Superior temporal gyrus (tissue), 1 donor: Measurements from ENCODE around the gene TIGD4.

Experiments
- DNase-seq: peaks from one replicate; pipeline ENCODE4 v3.0.0-alpha.2; 2016; ENCODE audit errors: extremely low spot score

Gene TIGD4

DNA sequence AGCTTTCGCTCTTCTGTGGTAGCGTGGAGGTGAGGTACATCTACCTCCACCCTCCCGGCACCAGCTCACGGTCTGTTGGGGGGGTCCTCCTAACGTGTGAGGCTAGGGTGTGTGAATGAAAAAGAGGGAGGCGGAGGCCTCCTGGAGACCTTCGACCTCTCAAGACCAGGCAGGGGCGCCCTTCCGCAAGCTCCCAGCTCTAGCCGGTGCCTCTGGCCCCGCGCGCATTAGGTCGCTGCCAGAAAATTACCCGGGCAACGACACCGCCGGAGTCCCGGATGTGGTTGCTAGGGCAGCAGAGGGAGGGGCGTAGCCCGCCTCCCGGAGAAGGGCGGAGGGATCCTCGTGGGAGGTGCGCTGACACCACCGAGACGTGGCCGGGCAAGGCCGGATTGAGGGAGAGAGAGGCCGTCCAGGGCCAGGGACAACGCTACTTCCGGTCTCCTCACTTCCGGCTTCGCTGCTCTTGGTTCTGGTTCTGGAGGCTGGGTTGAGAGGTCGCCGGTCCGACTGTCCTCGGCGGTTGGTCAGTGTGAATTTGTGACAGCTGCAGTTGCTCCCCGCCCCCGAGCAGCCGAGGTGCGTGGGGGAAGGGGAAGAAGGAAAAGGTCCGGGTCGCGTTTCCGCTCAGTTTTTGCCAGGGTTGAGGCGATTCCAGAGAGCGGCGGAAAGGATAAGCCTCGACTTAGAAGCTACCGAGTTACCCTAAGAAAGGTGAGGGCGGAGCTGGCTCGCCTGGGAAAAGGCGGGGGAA is at the start of gene TIGD4, which contains the start of gene ARFIP1:
TIGD4 (minus strand) TSS at position 218 of the 754 bp plus-strand sequence. CDS start 8,726 bp downstream, outside the sequence.
ARFIP1 (plus strand) TSS at position 442 of the 754 bp plus-strand sequence. CDS start 49,680 bp downstream, outside the sequence.
- DNase-seq = peak; percentile 99

DNA sequence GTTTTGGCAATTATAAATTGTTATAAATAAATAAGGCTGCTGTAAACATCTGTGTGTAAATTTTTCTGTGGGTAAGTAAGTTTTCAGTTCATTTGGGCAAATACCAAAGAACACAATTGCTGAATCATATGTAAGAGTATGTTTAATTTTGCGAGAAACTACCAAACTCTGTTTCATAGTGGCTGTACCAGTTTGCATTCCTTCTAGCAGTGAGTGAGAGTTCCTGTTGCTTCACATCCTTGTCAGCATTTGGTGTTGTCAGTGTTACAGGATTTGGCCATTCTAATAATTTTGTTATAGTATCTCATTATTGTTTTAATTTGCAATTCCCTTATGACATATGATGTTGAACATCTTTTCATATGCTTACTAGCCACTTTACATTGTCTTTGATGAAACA is 48.6 kb upstream of the TIGD4 start:
- DNase-seq = no peak

DNA sequence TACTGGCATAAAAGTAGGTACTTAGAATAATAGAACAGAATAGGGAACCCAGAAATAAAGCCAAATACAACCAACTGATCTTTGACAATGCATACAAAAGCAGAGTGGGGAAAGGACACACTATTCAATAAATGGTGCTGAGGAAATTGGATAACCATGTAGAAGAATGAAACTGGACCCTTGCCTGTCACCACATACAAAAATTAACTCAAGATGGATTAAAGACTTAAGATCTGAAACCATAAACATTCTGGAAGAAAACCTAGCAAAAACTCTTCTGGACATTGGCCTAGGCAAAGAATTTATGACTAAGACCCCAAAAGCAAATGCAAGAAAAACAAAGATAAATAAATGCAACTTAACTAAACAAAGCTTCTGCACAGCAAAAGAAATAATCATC is 45.8 kb upstream of the TIGD4 start:
- DNase-seq = no peak

DNA sequence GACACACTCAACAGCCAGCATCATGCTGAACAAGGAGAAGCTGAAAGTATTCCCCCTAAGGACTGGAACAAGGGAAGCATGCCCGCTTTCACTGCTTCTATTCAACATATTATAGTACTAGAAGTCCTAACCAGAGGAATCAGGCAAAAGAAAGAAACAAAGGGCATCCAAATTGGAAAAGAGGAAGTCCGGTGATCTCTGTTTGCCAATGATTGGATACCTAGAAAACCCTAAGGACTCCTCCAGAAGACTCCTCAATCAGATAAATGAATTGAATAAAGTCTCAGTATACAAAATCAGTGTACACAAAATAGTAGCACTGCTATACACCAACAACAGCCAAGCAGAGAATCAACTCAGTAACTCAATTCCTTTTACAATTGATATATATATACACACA is 45.0 kb upstream of the TIGD4 start:
- DNase-seq = no peak

DNA sequence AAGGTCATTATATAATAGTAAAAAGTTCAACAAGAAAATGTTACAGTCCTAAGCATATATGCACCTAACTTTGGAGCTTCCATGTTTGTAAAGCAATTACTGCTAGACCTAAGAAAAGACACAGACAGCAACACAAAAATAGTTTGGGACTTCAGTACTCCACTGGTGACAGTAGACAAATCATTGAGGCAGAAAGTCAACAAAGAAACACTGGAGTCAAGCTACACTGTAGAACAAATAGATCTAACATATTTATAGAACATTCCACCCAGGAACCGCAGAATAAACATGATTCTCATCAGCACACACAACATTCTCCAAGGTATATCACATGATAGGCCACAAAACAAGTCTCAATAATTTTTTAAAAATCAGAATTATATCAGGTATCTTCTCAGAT is 42.8 kb upstream of the TIGD4 start:
- no peak for DNase-seq

DNA sequence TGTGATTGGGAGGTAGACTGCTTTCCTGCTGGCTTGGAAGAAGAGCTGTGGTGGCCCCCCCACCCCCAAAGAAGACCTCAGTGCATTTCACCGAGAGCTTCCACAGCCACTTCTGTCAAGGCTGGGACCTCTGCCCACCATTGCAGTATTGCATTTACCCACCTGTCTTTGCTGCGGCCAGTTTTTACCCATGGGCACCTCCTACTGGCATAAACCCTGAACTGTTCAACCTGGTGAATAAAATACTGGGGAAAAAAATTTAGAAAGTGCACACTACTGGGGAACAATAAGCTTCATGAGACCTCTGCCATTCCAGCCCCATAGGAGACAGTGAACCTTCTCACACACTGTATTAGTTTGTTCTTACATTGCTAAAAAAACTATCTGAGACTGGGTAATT is 40.5 kb upstream of the TIGD4 start:
- no peak for DNase-seq

DNA sequence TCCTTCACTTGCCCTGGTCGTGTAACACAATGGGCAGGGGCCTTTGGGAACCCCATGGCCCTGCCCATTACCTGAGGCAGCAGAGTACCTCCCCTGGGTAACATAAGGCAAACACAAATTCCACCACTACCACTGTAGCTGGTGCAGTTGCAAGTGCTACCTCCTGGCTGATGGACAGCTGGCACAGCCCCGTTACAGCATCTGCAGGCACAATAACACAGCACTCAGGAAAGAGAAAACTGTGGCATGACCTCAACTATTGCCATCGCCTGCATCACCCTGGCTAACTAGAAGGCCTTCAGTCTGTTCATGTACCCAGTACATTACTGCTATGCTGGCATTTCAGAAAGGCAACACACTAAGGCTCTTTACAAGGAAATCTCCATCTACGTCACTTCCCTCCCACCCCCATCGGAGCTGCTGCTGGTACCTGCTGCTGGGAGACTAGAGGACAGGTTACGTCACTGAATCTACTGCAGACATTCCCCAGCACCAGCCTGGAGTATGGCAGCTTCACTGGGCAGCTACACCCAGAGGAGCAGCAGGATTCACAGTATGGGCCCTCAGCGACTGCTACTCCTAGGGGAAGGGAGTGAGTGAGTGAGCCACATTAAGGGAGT is 39.6 kb upstream of the TIGD4 start:
- DNase-seq = no peak

DNA sequence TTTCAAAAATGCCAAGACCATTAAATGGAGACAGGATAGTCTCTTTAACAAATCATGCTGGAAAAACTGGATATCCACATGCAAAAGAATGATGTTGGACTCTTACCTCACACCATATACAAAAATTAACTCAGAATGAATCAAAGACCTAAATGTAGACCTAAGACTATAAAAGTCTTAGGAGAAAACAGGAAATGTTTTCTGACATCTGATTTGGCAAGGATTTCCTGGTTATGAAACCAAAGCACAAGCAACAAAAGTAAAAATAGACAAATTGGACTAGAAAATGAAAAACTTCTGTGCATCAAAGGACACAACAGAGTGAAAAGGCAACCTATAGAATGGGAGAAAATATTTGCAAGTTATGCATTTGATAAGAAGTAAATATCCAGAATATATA is 37.8 kb upstream of the TIGD4 start:
- no peak for DNase-seq

DNA sequence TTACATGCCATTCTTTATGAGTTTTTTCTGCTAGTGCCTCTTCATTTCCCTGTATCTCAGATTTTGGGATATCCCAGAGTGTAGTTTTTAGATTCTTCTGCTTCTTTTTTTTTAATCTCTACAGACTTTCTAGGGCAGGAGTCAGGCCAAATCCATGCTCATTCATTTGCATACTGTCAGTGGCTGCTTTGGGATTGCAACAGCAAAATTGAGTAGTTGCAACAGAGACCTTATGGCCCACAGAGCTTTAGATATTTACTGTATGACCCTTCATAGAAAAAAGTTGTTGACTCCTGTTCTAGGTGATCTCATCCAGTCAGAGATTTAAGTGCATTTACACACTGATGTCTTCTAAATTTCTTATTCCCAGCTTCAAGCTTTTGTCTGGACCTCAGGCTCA is 35.5 kb upstream of the TIGD4 start:
- DNase-seq = no peak

DNA sequence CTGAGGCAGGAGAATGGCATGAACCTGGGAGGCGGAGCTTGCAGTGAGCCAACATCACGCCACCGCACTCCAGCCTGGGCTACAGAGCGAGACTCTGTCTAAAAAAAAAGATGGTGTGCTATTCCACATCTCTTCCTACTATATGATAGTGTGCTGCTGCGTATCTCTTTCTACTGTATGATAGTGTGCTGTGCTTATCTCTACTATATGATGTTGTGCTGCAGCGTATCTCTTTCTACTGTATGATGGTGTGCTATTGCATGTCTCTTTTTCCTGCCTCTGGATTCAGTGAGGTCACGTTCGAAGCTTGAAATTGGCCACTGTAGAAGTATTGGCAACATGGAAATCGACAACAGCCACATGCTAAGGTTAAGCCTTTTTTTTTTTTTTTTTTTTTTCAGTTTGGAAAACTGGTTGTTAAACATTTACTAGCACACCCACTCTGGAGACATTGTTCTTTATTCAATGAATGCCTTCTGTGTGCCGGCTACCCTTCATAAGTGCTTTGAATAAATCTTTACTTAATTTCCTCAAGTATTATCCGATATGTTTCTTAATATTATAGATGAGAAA is 31.3 kb upstream of the TIGD4 start:
- DNase-seq = no peak

DNA sequence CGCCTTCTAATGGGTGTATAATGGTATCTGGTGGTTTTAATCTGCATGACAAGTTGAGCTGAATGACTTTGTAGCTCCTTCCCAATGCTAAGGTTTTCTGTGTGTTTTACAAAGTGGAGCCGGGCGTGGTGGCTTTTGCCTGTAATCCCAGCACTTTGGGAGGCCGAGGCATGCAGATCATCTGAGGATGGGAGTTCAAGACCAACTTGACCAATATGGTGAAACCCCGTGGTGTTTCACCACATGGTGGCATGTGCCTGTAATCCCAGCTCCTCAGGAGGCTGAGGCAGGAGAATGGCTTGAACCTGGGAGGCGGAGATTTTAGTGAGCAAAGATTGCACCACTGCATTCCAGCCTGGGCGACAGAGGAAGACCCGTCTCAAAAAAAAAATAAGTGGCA is 29.1 kb upstream of the TIGD4 start:
- DNase-seq = no peak

DNA sequence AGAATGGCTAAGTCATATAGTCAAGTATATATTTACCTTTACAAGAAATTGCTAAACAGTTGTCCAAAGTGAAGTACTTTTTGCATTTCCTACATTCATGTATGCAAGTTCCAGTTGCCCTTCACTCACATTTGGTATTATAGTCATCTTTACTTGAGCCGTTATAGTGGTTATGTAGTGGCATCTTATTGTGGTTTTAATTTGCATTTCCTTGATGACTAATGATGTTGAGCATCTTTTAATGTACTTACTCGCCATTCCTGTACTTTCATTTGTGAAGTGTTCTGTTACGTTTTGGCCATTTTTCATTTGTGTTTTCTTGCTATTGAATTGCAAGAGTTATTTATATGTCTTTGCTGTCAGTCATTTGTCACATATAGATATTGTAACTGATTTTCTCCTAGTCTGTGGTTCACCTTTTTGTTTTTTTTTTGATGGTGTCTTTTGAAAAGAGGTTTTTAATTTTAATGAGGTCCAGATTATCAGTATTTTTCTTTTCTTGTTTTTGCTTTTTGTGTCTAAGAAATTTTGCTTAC is 27.8 kb upstream of the TIGD4 start:
- DNase-seq = no peak

DNA sequence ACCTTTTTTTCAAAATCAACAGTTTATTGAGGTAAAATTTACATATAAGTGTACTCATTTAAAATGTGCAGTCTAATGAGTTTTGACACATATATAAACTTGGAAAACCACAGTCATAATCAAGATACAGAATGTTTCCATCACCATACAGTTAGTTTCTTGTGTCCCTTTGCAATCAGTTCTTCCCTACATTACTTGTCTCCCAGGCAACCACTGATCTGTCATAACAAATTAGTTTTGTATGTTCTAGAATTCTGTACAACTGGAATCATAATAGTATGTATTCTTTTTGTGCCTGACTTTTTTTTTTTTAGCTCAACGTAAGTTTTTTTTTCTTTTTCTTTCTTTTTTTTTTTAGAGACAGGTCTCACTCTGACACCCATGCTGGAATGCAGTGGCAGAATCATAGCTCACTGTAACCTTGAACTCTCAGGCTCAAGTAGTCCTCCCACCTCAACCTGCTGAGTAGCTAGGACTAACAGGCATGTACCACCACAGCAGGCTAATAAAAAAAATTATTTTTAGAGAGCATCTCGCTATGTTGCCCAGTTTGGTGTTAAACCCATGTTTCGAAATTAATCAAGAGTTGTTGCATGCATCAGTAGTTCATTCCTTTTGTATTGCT is 27.1 kb upstream of the TIGD4 start:
- peak; percentile 20 for DNase-seq

DNA sequence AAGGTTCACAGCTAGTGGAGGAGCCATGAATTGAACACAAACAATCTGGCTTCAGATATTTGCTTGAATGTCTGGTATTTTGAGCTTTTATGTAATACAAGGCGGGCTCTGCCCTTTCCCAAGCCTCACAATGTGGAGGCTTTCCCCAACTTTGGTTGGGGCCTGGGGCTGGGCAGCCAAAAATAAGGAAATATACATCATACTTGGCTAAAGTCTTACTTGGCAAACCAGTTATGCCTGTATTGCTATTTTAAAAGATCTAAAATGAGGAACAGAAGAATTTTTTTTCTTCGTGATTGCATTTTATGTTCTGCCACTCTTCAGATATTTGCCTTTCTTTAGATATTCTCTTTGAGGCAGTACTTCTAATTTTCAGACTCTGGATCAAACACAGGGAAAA is 26.3 kb upstream of the TIGD4 start:
- DNase-seq = peak; percentile 28

DNA sequence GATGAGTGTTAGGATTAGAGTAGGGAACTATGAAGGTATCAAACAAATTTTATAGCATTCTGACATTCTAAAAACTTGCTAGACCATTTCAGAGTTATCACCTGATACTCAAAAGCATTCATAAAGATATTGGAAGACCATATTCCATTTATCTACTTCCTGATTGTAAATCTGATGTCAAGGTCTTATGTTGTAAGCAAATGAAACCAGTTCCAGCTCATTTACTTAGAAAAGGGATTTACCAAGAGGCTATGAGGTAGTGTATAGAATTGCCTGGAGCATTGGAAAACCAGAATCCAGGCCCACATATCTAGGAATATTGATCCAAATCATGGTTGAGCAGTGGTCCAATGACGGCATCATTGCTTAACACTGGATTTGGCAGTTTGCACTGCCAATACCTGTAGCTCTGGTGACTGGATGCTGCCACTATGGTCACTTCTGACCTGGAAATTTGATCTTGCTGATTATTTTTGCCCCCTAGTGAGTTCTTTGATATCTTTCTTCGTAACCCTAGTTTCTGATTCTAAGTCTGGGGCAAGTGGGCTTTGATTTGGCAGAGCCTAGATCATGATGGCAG is 25.6 kb upstream of the TIGD4 start:
- DNase-seq = peak; percentile 10

DNA sequence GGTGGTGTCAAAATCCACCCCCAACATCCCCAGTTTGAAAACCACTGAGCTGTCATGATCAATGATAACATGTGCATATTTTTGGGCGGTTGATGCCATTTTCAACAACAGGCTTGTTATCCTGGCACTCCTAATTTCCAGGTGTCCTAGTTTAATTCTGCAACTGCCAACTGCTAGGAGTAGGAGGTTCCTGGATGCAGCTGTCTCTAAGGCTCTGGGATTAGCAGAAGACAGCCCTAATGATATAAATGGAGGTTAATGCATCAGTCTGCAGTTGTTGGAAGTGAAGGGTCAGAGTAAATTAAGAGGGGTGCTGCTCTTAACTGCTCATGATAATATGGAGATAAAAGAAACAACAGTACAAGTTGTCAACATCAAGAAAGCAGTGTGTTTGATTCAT is 24.0 kb upstream of the TIGD4 start:
- DNase-seq = no peak

DNA sequence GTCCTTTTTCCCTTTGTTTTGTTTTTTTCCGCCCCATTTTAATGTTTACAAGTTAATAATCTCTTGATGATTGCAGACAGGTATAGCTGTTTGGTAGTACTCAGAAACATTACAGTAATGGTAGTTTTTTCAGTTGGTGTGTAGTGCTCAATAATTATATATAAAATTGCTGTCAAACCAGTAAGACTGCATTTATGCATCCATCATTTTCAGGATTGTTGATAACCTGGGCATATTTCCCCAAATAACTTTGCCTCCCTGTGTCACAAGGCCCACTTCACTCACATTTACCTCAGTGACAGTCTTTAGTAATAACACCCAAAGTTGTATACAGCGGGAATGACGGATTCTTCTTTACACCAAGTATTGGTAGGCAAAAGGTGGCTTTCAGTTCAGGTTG is 16.4 kb upstream of the TIGD4 start:
- no peak for DNase-seq

DNA sequence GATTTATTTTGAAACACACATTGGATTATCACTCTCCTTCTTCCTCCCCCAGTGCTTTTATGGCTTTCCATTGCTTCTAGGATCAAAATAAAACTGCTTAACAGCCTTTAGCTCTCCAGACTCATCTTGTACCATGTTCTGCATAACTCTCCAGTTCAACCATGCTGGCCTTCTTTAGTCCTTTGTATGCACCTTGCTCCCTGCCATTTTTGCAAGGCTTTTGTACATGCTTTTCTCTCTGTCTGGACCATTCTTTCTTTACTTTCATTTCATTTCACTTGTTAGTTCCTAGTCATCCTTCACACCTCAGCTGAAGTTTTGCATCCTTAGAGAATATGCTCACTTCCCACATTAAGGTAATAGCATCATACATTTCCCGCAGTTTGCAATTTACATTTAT is 7.1 kb upstream of the TIGD4 start:
- no peak for DNase-seq

DNA sequence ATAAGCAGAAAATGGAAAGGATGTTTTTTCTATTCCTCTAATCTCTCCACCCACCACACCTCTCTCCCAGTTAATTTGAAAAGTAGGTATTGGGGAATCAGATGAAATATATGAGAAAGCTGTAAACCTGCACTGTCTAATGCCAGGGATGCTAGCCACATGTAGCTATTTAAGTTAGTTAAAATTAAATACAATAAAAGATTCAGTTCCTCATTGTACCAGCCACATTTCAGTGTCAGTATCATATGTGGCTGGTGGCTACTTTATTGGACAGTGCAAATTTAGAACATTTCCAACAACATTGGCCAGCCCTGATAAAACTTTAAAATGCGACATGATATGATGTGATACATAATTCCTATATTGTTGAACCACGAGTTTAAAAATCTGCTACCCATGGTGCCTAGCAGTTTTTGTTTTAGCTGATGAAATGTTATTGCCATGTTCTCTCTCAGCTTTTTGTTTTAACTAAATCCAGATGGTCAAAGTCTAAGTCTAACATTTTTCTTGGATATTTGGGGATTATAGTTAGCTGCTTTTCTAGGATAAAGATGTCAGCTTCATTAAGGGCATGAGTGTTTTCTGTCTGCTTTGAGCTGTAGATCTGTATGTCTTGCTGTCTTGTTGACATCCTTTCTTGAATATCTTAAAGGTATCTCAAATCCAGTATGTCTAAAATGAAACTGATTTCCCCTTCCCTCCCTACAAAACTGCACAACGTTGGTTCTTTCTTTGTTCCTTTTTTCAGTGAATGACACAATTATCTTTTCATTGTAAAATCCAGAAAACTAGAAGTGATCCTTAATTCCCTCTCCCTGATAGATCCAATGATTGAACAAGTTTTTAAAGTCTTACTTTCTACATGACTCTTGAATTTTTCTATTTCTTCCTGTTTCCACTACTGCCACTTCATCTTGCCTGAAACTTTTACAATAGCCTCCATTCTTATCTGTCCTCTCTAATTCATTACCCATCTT is 6.4 kb upstream of the TIGD4 start:
- no peak for DNase-seq

DNA sequence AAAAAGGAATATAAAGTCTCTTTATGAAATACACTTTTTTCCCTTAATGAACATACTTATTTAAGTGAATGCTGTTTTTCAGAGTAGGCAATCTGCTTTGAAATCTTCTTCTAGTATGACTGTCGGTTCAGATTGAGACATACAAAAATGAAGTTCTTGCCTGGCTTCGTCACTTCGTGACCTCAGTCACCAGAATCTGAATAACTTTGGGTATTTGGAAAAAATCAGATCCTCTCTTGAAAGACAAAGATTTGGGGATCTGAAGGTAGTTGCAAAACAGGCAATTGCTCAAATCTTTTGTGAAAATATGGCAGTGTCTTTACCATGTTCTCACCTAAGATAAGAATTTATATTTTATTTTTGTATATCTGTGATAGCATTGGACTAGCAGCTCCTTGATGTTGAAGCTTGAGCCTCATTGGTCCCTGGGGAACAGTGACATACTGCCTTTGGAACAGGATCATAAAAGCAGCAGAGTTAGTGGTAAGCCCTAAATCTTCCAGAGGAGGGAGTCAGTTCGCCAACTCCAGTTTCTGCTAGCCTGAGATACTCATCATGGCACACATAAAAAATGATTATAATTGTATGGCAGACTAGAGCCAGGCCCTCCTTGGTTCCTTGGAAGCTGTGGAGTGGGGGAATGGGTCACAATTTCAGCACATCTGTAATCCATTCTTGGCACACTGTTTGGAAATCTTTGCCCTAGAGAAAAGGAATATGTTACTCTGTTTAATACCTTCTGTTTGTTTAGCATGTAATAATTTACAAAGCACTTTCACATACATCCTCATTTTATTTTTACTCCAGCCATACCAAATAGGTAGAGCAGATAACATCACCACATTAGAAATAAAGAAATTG is 5.2 kb upstream of the TIGD4 start:
- DNase-seq = no peak
